AG09309 (cell line): ENCODE measurements around the gene DUSP7.
A peak's percentile ranks its signal among the peaks of the same experiment; 100 is the strongest.

ENCODE experiments used
- DNase-seq: peaks from one replicate; pipeline ENCODE4 v3.0.0-alpha.2; 2010; ENCODE audit warnings: low read depth
- H3K4me3 ChIP-seq: 2 replicates; pipeline ENCODE4 v1.5.1; 2011; ENCODE audit warnings: mild to moderate bottlenecking, low read depth, low read length, moderate library complexity; ENCODE audit not compliant: control insufficient read depth
- CTCF ChIP-seq: IDR thresholded peaks from 2 replicates; pipeline ENCODE4 v1.5.1; 2011; ENCODE audit warnings: mild to moderate bottlenecking, low read depth, low read length, inconsistent platforms; ENCODE audit not compliant: insufficient read depth, control insufficient read depth; ENCODE audit errors: missing control alignments

The DUSP7 gene

GRCh38 chr3:52090933-52091468 is 34.6 kb upstream of the DUSP7 start:
- DNase-seq = no peak
- H3K4me3 ChIP-seq = no peak overlapping the region
- no peak for TF ChIP-seq CTCF

GRCh38 chr3:52090131-52090932 is 34.0 kb upstream of the DUSP7 start:
- no peak for TF ChIP-seq CTCF
- DNase-seq = peak; percentile 71
- H3K4me3 ChIP-seq = no peak overlapping the region

GRCh38 chr3:52089691-52090090 is 33.3 kb upstream of the DUSP7 start:
- TF ChIP-seq CTCF = no peak
- DNase-seq = no peak
- no peak overlapping the region for H3K4me3 ChIP-seq

- DNase-seq = no peak
- no peak overlapping the region for H3K4me3 ChIP-seq
- TF ChIP-seq CTCF = no peak
These were observed 32.3 kb upstream of the DUSP7 start for GRCh38 chr3:52088445-52089367.

- no peak for TF ChIP-seq CTCF
- no peak overlapping the region for H3K4me3 ChIP-seq
- DNase-seq = no peak
These were observed 31.4 kb upstream of the DUSP7 start for GRCh38 chr3:52087731-52088130.

GRCh38 chr3:52086976-52087663 is 30.7 kb upstream of the DUSP7 start:
- no peak for DNase-seq
- H3K4me3 ChIP-seq = no peak overlapping the region
- TF ChIP-seq CTCF = no peak
